HTR-8/SVneo (cell line): Measurements from ENCODE around the gene ARHGEF4.

Experiments used
- DNase-seq: peaks from one replicate; pipeline ENCODE4 v3.0.0; 2011; ENCODE audit warnings: low spot score, mixed read lengths; ENCODE audit not compliant: insufficient read length
- FAIRE-seq: peaks from 2 replicates; lab custom pipeline; 2011; peaks lifted over from hg19 to GRCh38; lab: Jason Lieb, UNC

Gene ARHGEF4

GRCh38 chr2:130814931-130815680, 21.6 kb upstream of the ARHGEF4 start:
- DNase-seq: no peak
- no peak for FAIRE-seq

- FAIRE-seq: no peak
- DNase-seq: no peak
Measured at GRCh38 chr2:130818809-130819208, 17.9 kb upstream of the ARHGEF4 start.

- no peak for FAIRE-seq
Measured at GRCh38 chr2:130819226-130819607, 17.5 kb upstream of the ARHGEF4 start.

GRCh38 chr2:130819608-130820278, 17.0 kb upstream of the ARHGEF4 start:
- DNase-seq (no peak), FAIRE-seq (no peak)

More at GRCh38 chr2:130819226-130819607, 17.5 kb upstream of the ARHGEF4 start:
- no peak for DNase-seq

- DNase-seq (no peak), FAIRE-seq (no peak)
Measured at GRCh38 chr2:130820279-130820861, 16.3 kb upstream of the ARHGEF4 start.

- no peak for FAIRE-seq
- no peak for DNase-seq
Measured at GRCh38 chr2:130821867-130822266, 14.8 kb upstream of the ARHGEF4 start.

- no peak for DNase-seq
- FAIRE-seq: no peak
Measured at GRCh38 chr2:130822766-130823165, 13.9 kb upstream of the ARHGEF4 start.

GRCh38 chr2:130823171-130823885, 13.4 kb upstream of the ARHGEF4 start:
- FAIRE-seq: no peak
- no peak for DNase-seq

- no peak for FAIRE-seq
- no peak for DNase-seq
Measured at GRCh38 chr2:130823886-130824491, 12.7 kb upstream of the ARHGEF4 start.

GRCh38 chr2:130824492-130825061, 12.1 kb upstream of the ARHGEF4 start:
- FAIRE-seq: no peak

GRCh38 chr2:130825231-130825965, 11.3 kb upstream of the ARHGEF4 start:
- no peak for FAIRE-seq

More at GRCh38 chr2:130824492-130825061, 12.1 kb upstream of the ARHGEF4 start:
- peak; percentile 87 for DNase-seq

GRCh38 chr2:130825966-130826253, 10.8 kb upstream of the ARHGEF4 start:
- FAIRE-seq: no peak
- no peak for DNase-seq

More at GRCh38 chr2:130825231-130825965, 11.3 kb upstream of the ARHGEF4 start:
- DNase-seq: no peak

- no peak for DNase-seq
- FAIRE-seq: peak; percentile 36
Measured at GRCh38 chr2:130826419-130826818, 10.3 kb upstream of the ARHGEF4 start.

- FAIRE-seq (no peak), DNase-seq (no peak)
Measured at GRCh38 chr2:130826821-130827501, 9.8 kb upstream of the ARHGEF4 start.

GRCh38 chr2:130827502-130828251, 9.0 kb upstream of the ARHGEF4 start:
- FAIRE-seq (peak; percentile 68), DNase-seq (no peak)

GRCh38 chr2:130828461-130828860, 8.3 kb upstream of the ARHGEF4 start:
- DNase-seq (no peak), FAIRE-seq (no peak)

- DNase-seq (peak; percentile 70), FAIRE-seq (peak; percentile 38)
Measured at GRCh38 chr2:130829015-130829414, 7.7 kb upstream of the ARHGEF4 start.

GRCh38 chr2:130830538-130830937, 6.2 kb upstream of the ARHGEF4 start:
- FAIRE-seq (no peak), DNase-seq (no peak)
